Measurements from ENCODE around the gene GPBP1.

GPBP1 gene

DNA sequence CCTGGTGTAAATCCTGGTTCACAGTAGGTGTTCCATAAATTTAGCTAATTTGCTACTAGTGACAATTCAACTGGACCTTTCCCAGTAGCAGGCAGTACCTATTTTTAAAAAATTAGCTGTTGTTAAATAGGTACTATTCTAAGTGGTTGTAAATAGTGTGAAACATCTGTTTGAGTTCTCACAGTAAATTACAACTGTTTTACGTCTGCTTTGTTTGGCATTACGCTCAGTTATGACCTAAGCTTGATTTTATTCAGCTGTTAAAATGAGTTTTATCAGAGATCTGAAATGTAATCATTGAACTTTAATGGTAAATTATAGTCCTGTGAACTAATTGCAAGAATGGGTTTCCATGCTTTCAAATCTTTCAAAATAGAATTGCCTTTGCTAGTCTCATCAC lies 93.9 kb downstream of the GPBP1 start:
- TF ChIP-seq TEAD4 (IDR thresholded peaks at IDR 0.05), result no peak
- no peak for TF ChIP-seq CEBPB (IDR thresholded peaks at IDR 0.05)
- TF ChIP-seq CREB1 (IDR thresholded peaks at IDR 0.05; ENCODE audit: low read depth), result no peak
- TF ChIP-seq EP300 (IDR thresholded peaks at IDR 0.05; ENCODE audit: borderline replicate concordance), result no peak
- TF ChIP-seq TAF1 (IDR thresholded peaks at IDR 0.05; ENCODE audit: low read depth), result no peak
- TF ChIP-seq ZBTB7A (IDR thresholded peaks at IDR 0.05; ENCODE audit: low read depth), result no peak
- no peak for TF ChIP-seq USF1 (IDR thresholded peaks at IDR 0.05)
- TF ChIP-seq RAD21 (IDR thresholded peaks at IDR 0.05; ENCODE audit: low read depth), result no peak
- no peak for TF ChIP-seq FOXM1 (IDR thresholded peaks at IDR 0.05; ENCODE audit: borderline replicate concordance, low read depth)
- TF ChIP-seq EGR1 (IDR thresholded peaks at IDR 0.05), result no peak
- TF ChIP-seq NFIC (IDR thresholded peaks at IDR 0.05), result no peak
- no peak for TF ChIP-seq YY1 (IDR thresholded peaks at IDR 0.05; ENCODE audit: low read depth)
- TF ChIP-seq MAX (IDR thresholded peaks at IDR 0.05), result no peak
- no peak for TF ChIP-seq REST (IDR thresholded peaks at IDR 0.05; ENCODE audit: low read depth)
- no peak for TF ChIP-seq TCF12 (IDR thresholded peaks at IDR 0.05; ENCODE audit: low read depth)

GRCh38 chr5:57276353-57276752 lies 102.5 kb downstream of the GPBP1 start:
- TF ChIP-seq EP300 (IDR thresholded peaks at IDR 0.05; ENCODE audit: borderline replicate concordance), result no peak
- no peak for TF ChIP-seq MAX (IDR thresholded peaks at IDR 0.05)
- no peak for TF ChIP-seq CEBPB (IDR thresholded peaks at IDR 0.05)
- TF ChIP-seq YY1 (IDR thresholded peaks at IDR 0.05; ENCODE audit: low read depth), result no peak
- no peak for TF ChIP-seq RAD21 (IDR thresholded peaks at IDR 0.05; ENCODE audit: low read depth)
- no peak for TF ChIP-seq REST (IDR thresholded peaks at IDR 0.05; ENCODE audit: low read depth)

DNA sequence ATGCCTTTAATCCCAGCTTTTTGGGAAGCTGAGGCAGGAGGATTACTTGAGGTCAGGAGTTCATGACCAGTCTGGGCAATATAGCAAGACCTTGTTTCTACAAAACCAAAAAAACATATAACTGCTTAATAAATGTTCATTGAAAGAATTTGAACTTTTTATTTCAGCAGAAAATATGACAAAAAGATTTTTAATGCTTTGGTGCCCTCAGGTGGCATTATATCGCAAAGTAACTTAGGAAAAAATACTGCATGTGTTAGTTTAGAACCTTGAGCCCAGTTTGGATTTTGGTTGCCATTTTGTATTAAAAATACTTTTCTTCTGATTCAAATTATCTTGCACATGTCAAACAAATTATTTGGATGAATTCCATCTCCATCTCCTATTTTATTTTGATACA lies 103.2 kb downstream of the GPBP1 start:
- TF ChIP-seq RAD21 (IDR thresholded peaks at IDR 0.05; ENCODE audit: low read depth) (peak; percentile 43), EGR1 (IDR thresholded peaks at IDR 0.05) (no peak)

DNA sequence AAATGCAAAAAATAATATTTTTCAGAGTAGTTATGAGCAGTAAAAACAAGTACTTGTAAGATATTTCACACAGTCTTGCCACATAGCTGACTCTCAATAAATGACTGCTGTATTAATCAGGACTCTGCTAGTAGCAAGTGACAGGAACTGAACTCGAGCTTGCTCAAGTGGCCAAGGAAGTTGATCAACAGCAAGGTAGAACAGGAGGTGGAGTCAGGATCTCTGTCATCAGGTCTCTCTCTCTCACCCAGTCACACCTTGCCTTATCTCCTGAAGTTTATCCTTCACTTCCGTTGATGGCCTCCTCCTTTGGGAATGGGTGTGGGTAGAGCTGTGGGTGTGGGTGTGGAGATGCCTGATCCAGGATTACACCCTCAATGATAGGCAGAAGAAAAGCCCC lies 107.0 kb downstream of the GPBP1 start:
- no peak for TF ChIP-seq YY1 (IDR thresholded peaks at IDR 0.05; ENCODE audit: low read depth)
- no peak for TF ChIP-seq MAX (IDR thresholded peaks at IDR 0.05)
- no peak for TF ChIP-seq EGR1 (IDR thresholded peaks at IDR 0.05)
- no peak for TF ChIP-seq FOXM1 (IDR thresholded peaks at IDR 0.05; ENCODE audit: borderline replicate concordance, low read depth)

DNA sequence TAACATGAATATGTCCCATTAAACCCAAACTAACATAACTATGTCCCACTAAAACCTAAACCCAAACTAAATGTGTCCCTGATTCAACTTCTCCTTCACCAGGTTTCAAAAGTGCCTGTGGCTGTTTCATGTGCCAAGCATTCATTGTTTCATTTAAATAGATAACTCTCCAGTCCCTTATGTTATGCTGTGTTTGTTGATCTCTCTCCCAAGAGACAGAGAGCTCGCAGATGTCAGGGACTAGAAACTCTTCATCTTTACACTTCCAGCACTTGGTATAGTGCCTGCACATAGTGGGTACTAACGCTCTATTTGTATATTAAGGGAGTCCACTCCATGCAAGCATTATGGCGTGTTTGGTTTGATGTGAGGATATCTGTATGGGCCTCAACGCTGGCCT lies 118.0 kb downstream of the GPBP1 start:
- no peak for TF ChIP-seq CEBPB (IDR thresholded peaks at IDR 0.05)

DNA sequence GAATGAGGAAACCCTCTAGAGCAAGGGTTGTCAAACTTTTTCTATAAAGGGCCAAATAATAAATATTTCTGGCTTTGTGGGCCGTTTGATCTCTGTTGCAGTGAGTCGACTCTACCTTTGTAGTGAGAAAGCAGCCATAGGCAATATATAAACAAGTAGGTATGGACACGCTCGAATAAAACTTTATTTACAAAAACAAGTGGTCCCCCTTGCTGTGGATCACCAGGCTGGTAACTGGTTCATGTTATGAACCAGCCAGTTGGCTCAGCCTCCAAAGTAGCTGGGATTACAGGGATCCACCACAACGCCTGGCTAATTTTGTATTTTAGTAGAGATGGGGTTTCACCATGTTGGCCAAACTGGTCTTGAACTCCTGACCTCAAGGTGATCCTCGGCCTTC lies 118.5 kb downstream of the GPBP1 start:
- TF ChIP-seq USF1 (IDR thresholded peaks at IDR 0.05), result no peak
- no peak for TF ChIP-seq TAF1 (IDR thresholded peaks at IDR 0.05; ENCODE audit: low read depth)
- TF ChIP-seq EGR1 (IDR thresholded peaks at IDR 0.05), result no peak
- TF ChIP-seq CEBPB (IDR thresholded peaks at IDR 0.05), result no peak
- TF ChIP-seq FOXM1 (IDR thresholded peaks at IDR 0.05; ENCODE audit: borderline replicate concordance, low read depth), result no peak
- no peak for TF ChIP-seq CREB1 (IDR thresholded peaks at IDR 0.05; ENCODE audit: low read depth)
- TF ChIP-seq TCF12 (IDR thresholded peaks at IDR 0.05; ENCODE audit: low read depth), result no peak
- no peak for TF ChIP-seq REST (IDR thresholded peaks at IDR 0.05; ENCODE audit: low read depth)

All from Ishikawa (cell line).